IPS DF 4.7 (cell line): ENCODE measurements around the gene CACNA1B.
"Not testable (repeated sequence)": the region's sequence is repeated elsewhere in the genome, so short reads cannot be mapped to it uniquely, and the experiment has no call there.

ENCODE experiments used
- DNase-seq: peaks from one replicate; pipeline ENCODE4 v3.0.0-alpha.2; 2013; ENCODE audit warnings: low spot score; ENCODE audit errors: extremely low read depth

CACNA1B gene

DNA sequence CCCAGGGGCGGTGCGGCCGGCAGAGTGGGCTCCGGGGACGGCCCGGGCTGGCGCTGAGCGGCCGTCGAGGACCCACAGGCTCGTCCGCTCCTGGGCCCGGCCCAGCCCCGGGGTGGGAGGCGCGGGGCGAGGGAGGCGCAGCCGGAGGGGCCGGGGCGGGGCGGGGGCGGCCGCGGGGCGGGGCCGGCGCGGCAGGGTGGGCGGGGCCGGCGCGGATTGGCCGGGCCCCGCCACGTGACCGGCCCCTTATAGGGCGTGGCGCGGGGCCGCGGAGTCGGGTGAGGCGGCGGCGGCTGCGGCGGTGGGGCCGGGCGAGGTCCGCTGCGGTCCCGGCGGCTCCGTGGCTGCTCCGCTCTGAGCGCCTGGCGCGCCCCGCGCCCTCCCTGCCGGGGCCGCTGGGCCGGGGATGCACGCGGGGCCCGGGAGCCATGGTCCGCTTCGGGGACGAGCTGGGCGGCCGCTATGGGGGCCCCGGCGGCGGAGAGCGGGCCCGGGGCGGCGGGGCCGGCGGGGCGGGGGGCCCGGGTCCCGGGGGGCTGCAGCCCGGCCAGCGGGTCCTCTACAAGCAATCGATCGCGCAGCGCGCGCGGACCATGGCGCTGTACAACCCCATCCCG, at the start of gene CACNA1B:
TSS of gene CACNA1B (plus strand) at position 277 of the 617 bp plus-strand sequence. CDS start at position 429, 152 bp downstream.
- not testable (repeated sequence) for DNase-seq

DNA sequence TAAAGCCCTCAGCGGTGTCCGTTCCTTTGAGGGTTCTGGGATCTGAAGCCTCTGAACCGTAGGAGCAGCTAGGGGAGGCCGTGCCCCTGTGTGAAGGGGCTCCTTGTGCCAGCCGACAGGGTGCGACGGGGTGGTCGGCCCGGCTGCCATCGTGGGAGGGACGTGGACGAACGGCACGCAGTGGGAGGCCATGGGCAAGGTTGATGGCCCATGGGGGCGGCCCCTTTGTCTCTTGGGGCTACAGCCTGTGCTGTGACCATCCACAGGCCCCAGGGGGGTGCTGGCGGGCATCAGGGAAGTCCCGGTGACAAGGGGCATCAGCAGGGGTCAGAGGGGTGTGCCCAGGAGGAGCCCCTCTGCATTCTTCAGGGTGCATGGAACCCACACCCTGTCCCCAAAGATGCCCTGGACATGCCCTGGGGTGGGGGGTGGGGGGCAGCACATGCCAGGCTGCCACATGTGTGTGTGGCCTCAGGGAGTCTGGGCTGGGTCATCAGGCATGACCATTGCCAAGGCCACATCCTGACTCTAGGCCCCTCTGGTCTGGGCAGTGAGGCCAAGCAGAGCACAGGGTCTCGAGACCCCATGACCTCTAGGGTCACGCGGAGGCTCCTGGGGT, 49.6 kb upstream of the CACNA1B start:
- no peak for DNase-seq

- DNase-seq = peak; percentile 9
These were observed 48.9 kb upstream of the CACNA1B start for GRCh38 chr9:137828527-137829259.

DNA sequence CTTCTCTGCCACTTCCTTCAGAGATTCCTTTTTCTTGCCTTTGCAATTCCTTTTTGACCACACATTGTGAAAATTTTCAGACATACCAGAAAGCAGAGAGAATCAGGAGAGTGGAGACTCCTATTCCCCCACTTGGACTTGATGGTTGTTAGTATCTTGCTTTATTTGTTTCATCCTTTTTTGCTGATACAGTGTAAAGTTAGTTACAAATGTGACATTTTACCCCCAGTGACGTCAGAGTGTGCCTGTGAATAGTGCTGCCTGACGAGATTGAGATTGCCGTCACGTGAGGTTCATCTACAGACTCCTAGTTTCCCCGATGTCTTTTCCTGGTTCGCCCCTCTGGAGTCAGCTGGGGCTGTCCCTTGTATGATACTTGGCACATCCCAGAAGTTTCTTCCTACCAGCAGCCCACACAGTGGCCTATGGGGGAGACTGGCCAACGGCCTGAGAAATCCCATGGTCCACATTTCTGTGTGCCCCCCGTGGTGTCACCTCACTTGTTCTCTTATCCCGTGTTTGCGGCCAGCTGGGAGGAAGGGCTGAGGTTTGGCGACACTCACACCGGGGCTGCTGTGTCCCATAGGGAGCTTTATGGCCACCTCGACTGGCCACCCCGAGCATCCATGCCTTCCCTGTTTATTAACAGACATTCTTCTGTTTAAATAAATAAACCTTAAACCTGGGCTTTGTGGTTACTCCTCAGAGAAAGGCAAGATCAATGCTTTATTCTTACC, 48.2 kb upstream of the CACNA1B start:
- DNase-seq = no peak

DNA sequence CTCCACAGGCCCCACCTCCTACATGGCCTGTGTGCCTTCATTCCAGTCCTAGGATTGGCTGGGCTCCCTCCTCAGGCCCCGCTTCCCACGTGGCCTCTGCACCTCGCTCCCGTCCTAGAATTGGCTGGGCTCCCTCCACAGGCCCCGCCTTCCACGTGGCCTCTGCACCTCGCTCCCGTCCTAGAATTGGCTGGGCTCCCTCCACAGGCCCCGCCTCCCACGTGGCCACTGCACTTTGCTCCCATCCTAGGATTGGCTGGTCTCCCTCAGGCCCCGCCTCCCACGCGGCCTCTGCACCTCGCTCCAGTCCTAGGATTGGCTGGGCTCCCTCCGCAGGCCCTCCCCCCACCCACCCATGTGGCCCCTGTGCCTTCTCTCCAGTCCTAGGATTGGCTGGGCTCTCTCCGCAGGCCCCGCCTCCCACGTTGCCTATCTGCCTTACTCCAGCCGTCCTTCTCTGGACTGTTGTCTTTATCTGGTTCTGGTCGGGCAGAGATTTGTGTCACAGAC, 45.3 kb upstream of the CACNA1B start:
- no peak for DNase-seq

DNA sequence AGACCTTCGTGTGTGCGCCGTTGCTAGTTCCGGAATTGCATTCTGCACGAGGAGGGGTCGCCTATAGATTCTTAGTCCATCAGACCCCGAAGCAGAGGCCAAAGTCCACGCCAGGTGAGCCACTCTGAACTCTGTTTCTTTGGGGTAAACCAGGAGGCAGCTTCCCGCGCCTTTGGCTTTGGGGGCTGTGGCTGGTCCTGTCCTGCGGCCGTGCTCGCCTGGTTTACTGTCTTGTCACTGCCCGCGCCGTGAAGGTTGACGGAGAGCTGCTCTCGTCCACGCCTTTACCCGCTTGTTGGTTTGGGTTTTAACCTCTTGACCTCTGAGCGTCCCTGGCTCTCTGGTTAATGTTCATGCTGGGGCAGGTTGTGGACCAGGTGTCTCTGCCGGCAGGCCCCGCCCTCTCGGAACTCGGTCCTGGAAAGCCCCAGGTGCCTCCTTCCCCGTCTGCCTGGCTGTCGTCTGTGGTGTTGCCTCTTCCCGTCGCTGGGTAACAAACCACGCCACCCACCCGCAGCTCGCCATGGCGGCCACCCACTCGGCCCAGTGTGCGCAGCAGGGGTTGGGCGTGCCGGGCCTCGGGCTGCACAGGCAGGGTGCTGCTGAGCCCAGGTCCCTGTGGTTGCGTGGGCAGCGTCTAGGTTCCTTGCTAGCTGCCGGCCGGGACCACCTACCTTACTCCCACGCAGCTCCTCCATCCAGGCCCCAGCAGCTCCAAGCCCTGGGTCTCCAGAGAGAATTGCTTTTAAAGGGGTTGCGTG, 44.6 kb upstream of the CACNA1B start:
- no peak for DNase-seq

DNA sequence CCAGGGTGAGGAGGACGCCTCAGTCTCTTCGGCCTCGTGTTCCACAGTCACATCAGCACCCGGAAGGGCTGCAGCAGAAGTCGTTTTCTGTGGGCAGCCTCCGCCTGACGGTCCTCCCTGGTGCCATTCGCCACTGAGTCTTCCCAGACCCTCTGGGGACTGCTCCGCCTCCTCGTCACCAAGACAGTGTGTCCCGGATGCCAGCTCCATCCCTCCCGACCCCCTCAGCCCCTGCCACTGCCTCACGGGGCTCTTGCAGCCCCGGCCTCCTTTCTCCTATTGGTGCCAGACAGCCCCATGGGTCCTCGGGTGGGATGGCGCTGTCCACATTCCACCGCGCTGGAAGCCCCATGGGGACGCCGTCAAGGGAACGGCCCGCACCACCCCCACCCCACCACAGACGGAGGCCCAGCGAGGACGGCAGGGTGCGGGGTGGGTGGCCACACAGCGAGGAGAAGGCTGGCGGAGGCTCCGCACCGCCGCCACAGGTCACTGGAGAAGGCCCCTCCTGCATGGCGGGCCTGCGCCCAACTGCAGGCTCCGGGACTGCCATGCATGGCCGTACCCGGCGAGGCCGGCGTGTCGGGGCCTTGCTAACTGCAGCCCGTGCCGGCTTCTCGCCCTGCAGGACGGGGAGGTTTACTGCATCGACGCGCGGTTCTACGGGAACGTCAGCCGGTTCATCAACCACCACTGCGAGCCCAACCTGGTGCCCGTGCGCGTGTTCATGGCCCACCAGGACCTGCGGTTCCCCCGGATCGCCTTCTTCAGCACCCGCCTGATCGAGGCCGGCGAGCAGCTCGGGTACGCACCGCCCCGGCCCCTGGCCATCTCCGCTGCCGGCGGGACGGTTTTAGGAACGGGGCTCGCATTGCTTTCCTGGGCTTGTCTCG, 43.6 kb upstream of the CACNA1B start:
- no peak for DNase-seq

DNA sequence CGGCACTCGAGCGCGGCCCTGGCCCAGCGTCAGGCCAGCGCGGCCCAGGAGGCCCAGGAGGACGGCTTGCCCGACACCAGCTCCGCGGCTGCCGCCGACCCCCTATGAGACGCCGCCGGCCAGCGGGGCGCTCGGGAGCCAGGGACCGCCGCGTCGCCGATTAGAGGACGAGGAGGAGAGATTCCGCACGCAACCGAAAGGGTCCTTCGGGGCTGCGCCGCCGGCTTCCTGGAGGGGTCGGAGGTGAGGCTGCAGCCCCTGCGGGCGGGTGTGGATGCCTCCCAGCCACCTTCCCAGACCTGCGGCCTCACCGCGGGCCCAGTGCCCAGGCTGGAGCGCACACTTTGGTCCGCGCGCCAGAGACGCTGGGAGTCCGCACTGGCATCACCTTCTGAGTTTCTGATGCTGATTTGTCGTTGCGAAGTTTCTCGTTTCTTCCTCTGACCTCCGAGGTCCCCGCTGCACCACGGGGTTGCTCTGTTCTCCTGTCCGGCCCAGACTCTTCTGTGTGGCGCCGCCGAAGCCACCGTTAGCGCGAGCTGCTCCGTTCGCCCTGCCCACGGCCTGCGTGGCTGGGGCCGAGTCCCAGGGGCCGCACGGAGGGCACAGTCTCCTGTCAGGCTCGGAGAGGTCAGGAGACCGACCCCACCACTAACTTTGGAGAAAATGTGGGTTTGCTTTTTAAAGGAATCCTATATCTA, 42.6 kb upstream of the CACNA1B start:
- no peak for DNase-seq

GRCh38 chr9:137836151-137836830, 41.3 kb upstream of the CACNA1B start:
- DNase-seq = no peak

GRCh38 chr9:137836831-137837241, 40.7 kb upstream of the CACNA1B start:
- DNase-seq = no peak

DNA sequence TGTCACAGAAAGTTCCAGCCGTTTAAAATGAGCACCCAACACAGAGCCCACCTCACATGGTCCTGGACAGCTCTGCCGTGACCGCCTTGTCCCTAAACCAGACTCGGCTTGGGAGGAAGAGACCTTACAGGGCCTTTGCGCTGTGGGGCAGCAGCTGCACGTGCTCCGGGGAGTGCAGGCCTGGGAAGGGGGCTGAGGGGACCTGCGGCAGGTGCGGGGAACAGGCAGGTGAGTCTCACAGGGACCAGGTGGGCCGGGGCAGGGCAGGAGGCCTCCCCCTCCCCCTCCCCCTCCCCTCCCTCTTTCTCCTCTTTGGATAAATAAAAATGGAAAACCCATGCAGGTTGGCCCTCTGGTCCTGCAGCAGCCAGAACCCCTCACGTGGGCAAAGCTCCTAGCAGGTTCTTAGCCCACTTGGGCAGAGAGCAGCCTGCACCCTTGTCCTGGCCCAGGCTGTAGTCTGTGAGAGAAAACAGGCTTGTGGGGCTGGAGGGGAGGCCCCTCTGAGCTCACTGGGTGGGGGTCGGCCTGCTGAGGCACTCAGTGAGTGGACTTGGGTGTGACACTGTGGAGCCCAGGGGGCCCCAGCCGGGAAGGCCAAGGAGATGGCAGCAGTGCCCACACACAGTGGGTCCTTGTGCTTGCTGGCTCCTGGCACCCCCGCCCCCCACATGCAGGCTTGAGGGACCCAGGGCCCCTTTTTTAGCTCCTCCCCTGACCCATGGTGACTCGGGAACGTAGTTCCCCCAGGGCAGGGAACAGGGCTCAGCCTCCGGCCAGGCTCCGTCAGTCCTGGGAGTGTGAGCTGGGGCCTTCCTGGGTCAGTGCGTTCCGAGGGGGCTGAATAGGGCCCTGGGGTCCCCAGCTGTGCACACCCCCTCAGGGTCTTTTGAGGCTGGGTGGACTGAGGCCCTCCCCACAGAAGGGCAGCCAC, 40.0 kb upstream of the CACNA1B start:
- DNase-seq = no peak

- no peak for DNase-seq
These were observed 39.0 kb upstream of the CACNA1B start for GRCh38 chr9:137838576-137838975.

DNA sequence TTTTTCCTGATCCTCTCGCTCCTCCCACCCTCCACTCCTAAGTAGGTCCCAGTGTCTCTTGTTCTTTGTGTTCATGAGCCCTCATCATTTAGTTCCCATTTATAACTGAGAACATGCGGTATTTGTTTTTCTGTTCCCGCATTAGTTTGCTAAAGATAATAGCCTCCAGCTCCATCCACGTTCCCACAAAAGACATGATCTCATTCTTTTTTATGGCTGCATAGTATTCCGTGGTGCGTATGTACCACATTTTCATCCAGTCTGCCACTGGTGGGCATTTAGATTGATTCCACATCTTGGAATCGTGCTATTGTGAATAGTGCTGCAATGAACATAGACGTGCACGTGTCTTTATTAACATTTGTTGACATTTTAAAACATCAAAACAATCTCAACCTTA, 34.2 kb upstream of the CACNA1B start:
- no peak for DNase-seq

- DNase-seq = no peak
These were observed 25.9 kb upstream of the CACNA1B start for GRCh38 chr9:137851516-137852267.

DNA sequence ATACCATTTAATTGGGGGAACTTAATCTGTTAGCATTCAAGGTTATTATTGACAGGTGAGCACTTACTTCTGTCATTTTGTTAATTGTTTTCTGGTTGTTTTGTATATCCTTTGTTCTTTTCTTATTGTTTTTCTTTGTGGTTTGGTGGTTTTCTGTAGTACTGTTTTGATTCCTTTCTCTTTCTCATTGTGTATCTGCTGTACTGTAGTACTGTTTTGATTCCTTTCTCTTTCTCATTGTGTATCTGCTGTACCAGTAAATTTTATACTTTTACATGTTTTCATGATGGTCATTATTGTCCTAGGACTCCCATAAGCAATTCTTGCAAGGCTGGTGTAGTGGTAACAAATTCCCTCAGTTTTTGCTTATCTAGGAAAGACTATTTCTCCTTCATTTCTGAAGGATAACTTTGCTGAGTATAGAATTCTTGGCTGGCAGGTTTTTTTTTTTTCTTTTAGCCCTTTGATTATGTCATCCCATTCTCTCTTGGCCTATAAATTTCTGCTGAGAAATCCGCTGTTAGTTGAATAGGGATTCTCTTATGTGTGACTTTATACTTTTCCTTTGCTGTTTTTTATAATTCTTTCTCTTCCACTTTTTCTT, 24.1 kb upstream of the CACNA1B start:
- DNase-seq = no peak

DNA sequence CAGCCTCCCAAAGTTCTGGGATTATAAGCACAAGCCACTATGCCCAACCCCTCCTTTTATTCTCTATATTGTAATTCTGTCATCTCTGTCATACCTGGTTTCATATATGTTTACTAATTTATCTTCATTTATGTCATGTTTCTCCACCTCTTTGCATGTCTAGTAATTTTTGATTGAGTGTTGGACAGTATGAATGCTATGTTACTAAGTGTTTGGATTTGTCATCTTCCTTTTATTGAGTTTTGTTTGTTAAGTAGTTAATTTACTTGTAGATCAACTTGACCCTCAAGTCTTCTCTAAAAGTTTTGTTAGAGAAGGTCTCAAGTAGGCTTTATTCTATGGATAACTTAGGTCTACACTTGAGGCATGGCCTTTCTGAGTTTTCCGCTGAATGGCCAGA, 17.2 kb upstream of the CACNA1B start:
- DNase-seq = no peak
